Colonic mucosa (tissue), 4 donors: Measurements from ENCODE around the gene RPS2. TPM values are rescaled to one million over a fixed set of nuclear protein-coding genes. Genes with fewer than 3 reads are reported as not detected.

ENCODE experiments used
- DNase-seq: peaks from one replicate; pipeline ENCODE4 v3.0.0-alpha.2; 2020
- H3K27ac ChIP-seq: fragments of 200-600 bp; one replicate; pipeline ENCODE4 v1.8.0; 2021
- H3K27me3 ChIP-seq: fragments of 200-600 bp; one replicate; pipeline ENCODE4 v1.8.0; 2021
- H3K36me3 ChIP-seq: fragments of 200-600 bp; one replicate; pipeline ENCODE4 v1.8.0; 2021
- H3K4me1 ChIP-seq: fragments of 200-600 bp; one replicate; pipeline ENCODE4 v1.8.0; 2021; ENCODE audit warnings: mild to moderate bottlenecking
- H3K4me3 ChIP-seq: fragments of 200-600 bp; one replicate; pipeline ENCODE4 v1.8.0; 2021
- H3K9ac ChIP-seq, 2 donors: one replicate each; pipeline ENCODE4 v1.7.0; 2013; ENCODE audit warnings: control low read depth in 2 of 2, low read depth in 2 of 2, low read length in 2 of 2
- H3K9me3 ChIP-seq: fragments of 200-600 bp; one replicate; pipeline ENCODE4 v1.8.0; 2021
- CTCF ChIP-seq: fragments of 200-600 bp; IDR thresholded peaks from one replicate; pipeline ENCODE4 v1.8.0; 2022; ENCODE audit warnings: antibody characterized with exemption, mild to moderate bottlenecking
- intact Hi-C: fragments of 100-400 bp; cut with DNase I; formaldehyde crosslinking; loops from one replicate; pipeline ENCODE4 v1.14.1; 2022
- total RNA-seq, 2 donors: library from RNA; stranded (reverse); fragmentation: NEBNext Ultra II Directional in 1 of 2; extraction: Animal tissue kit (Norgen Biotek cat#: 25700) in 1 of 2; gene quantifications; one replicate each; pipeline ENCODE4 v1.2.1, GENCODE V29; 2021
- donor health status: healthy.
- donor health status: DM: no; HTN: no; CAD: no.
- donor health status: DM: no; HTN: no; CAD: no.

RPS2 gene
- total RNA-seq, 2 donors from 2014 or later = 1,996 to 2,736 TPM

- H3K27me3 ChIP-seq = peaks cover 8% of the 10 kb centered on the region
- H3K9me3 ChIP-seq = no peaks in the 10 kb centered on the region
- DNase-seq = peak; percentile 85
- peaks cover 13% of the 10 kb centered on the region for H3K36me3 ChIP-seq
- no peak for TF ChIP-seq CTCF
- H3K9ac ChIP-seq = peak within 1 kb of the TSS; percentile 71 to 81
- peaks cover 23% of the 10 kb centered on the region for H3K4me1 ChIP-seq
- H3K27ac ChIP-seq = peak within 1 kb of the TSS; percentile 93
- peak within 1 kb of the TSS; percentile 39 for H3K4me3 ChIP-seq
- intact Hi-C loops = no loop called here
These were observed 16.8 kb upstream of the RPS2 start, which contains the start of gene NOXO1 for GRCh38 chr16:1981398-1981836. NOXO1 (minus strand) TSS chr16:1981469; CDS start chr16:1981179, 290 bp downstream.

- peaks cover 9% of the 10 kb centered on the region for H3K36me3 ChIP-seq
- peak overlapping the region; percentile 39 for H3K4me3 ChIP-seq
- H3K9me3 ChIP-seq = no peaks in the 10 kb centered on the region
- H3K4me1 ChIP-seq = peaks cover 20% of the 10 kb centered on the region
- peak overlapping the region; percentile 93 for H3K27ac ChIP-seq
- DNase-seq = no peak
- H3K9ac ChIP-seq = peak overlapping the region; percentile 71 to 81
- peaks cover 8% of the 10 kb centered on the region for H3K27me3 ChIP-seq
- intact Hi-C loops = no loop called here
- TF ChIP-seq CTCF = no peak
These were observed 16.1 kb upstream of the RPS2 start for GRCh38 chr16:1980770-1981087.

GRCh38 chr16:1980030-1980769 is 15.6 kb upstream of the RPS2 start:
- Histone ChIP-seq H3K9ac (peak overlapping the region; percentile 71 to 81), H3K4me1 (peaks cover 17% of the 10 kb centered on the region), H3K36me3 (peaks cover 11% of the 10 kb centered on the region), H3K4me3 (peak overlapping the region; percentile 39), H3K27ac (peak overlapping the region; percentile 93), H3K27me3 (peaks cover 8% of the 10 kb centered on the region), H3K9me3 (no peaks in the 10 kb centered on the region)
- no peak for TF ChIP-seq CTCF
- intact Hi-C loops = no loop called here
- DNase-seq = peak; percentile 60

- peak; percentile 92 for DNase-seq
- Histone ChIP-seq H3K27ac (peak overlapping the region; percentile 93), H3K36me3 (peaks cover 14% of the 10 kb centered on the region), H3K4me1 (peaks cover 11% of the 10 kb centered on the region), H3K9ac (peak overlapping the region; percentile 72 to 81), H3K4me3 (peak overlapping the region; percentile 39), H3K27me3 (peaks cover 8% of the 10 kb centered on the region), H3K9me3 (no peaks in the 10 kb centered on the region)
- intact Hi-C loops = no loop called here
- TF ChIP-seq CTCF = no peak
These were observed 14.8 kb upstream of the RPS2 start for GRCh38 chr16:1979271-1980029.

- Histone ChIP-seq H3K9me3 (no peaks in the 10 kb centered on the region), H3K4me1 (peaks cover 10% of the 10 kb centered on the region), H3K36me3 (peaks cover 14% of the 10 kb centered on the region), H3K4me3 (peak overlapping the region; percentile 39), H3K27me3 (peaks cover 8% of the 10 kb centered on the region), H3K27ac (peak overlapping the region; percentile 93), H3K9ac (peak overlapping the region; percentile 31 to 72)
- intact Hi-C loops = no loop called here
- no peak for TF ChIP-seq CTCF
- DNase-seq = no peak
These were observed 14.0 kb upstream of the RPS2 start for GRCh38 chr16:1978476-1979120.
